ENCODE measurements around the gene MOK.

The MOK gene

DNA sequence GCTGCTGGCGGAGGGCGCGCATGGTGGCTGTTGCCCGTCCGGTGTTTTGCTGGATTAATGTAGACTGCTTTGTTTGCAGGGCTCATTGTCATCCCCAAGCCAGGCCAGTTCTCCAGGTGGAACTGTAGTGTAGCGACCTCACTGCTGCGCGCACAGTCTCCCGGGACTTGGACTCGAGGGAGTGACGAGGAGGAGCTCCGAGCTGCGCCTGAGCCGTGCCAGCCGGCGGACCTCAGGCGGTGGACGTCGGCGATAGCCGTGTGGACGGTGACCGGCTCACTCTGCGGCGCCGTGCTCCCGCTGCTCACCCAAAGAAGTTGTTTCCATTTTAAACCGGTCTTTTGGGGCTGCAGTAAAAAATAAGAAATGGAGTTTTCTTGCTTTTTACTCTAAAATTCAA lies 82.2 kb downstream of the MOK start:
- no peak overlapping the region for H3K4me3 ChIP-seq (ENCODE audit: low read depth, low read length)
- peaks cover 12% of the 10 kb centered on the region for H3K4me1 ChIP-seq (ENCODE audit: control insufficient read depth, insufficient read depth, low read length)
- no peaks in the 10 kb centered on the region for H3K9me3 ChIP-seq (ENCODE audit: control insufficient read depth, insufficient read depth, low read depth, low read length)
- H3K27ac ChIP-seq (ENCODE audit: low read depth, low read length): no peak overlapping the region
- H3K36me3 ChIP-seq (ENCODE audit: control insufficient read depth, insufficient read depth, low read length): no peaks in the 10 kb centered on the region
- no peaks in the 10 kb centered on the region for H3K27me3 ChIP-seq (ENCODE audit: control insufficient read depth, insufficient read depth, low read length)
- H3K9ac ChIP-seq (ENCODE audit: low read length): no peak overlapping the region

DNA sequence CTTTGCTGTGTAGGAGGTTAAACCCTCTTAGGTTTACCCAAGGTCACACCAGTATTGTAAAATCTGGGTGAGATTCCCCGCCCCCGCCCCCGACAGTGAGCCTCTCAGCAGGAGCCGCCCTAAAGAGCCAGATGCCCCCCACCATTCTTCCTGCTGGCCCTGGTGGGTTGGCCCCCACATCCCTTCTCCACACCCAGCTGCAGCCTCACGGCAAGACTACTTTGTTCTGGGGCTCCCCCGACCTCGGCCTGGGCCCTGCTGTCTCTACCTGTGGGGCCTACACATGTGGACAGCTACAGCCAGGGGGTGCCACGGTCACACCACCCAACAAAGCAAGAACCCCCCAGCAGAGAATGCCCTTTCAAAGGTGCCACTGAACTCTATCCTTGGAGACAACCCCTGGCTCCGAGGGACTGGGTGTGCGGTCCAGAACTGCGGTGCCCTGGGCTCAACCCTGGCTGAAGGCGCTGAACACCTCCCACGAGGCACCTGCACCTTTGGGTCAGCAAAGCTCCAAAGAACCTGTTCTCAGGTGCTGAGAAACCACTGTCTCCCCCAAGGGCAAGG lies 82.9 kb downstream of the MOK start:
- H3K4me3 ChIP-seq (ENCODE audit: low read depth, low read length): no peak overlapping the region
- H3K4me1 ChIP-seq (ENCODE audit: control insufficient read depth, insufficient read depth, low read length): peaks cover 12% of the 10 kb centered on the region
- H3K36me3 ChIP-seq (ENCODE audit: control insufficient read depth, insufficient read depth, low read length): no peaks in the 10 kb centered on the region
- no peaks in the 10 kb centered on the region for H3K27me3 ChIP-seq (ENCODE audit: control insufficient read depth, insufficient read depth, low read length)
- no peak overlapping the region for H3K9ac ChIP-seq (ENCODE audit: low read length)
- no peak overlapping the region for H3K27ac ChIP-seq (ENCODE audit: low read depth, low read length)
- H3K9me3 ChIP-seq (ENCODE audit: control insufficient read depth, insufficient read depth, low read depth, low read length): no peaks in the 10 kb centered on the region

DNA sequence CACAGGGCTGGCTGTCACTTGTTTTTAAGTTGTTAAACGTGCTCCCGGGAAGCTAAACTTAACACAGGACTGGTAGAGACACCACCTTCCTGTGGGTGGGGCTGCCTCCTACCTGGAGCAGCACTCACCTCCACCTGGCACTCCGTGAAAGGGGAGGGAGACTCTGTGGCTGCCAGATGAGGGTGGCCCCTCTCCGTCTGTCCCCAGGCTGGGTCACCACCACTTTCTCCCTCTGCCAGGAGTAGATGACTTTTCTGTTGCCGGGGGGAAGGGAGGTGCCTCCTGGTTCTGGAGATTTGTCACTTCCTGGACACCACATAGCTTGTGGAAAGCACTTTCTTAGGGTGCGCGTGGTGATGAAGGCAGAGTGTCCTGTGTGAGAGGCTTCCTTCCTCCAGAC lies 83.9 kb downstream of the MOK start:
- no peaks in the 10 kb centered on the region for H3K36me3 ChIP-seq (ENCODE audit: control insufficient read depth, insufficient read depth, low read length)
- H3K9me3 ChIP-seq (ENCODE audit: control insufficient read depth, insufficient read depth, low read depth, low read length): no peaks in the 10 kb centered on the region
- no peak overlapping the region for H3K4me3 ChIP-seq (ENCODE audit: low read depth, low read length)
- no peak overlapping the region for H3K27ac ChIP-seq (ENCODE audit: low read depth, low read length)
- H3K4me1 ChIP-seq (ENCODE audit: control insufficient read depth, insufficient read depth, low read length): peaks cover 12% of the 10 kb centered on the region
- H3K27me3 ChIP-seq (ENCODE audit: control insufficient read depth, insufficient read depth, low read length): no peaks in the 10 kb centered on the region
- peak overlapping the region; percentile 34 for H3K9ac ChIP-seq (ENCODE audit: low read length)

DNA sequence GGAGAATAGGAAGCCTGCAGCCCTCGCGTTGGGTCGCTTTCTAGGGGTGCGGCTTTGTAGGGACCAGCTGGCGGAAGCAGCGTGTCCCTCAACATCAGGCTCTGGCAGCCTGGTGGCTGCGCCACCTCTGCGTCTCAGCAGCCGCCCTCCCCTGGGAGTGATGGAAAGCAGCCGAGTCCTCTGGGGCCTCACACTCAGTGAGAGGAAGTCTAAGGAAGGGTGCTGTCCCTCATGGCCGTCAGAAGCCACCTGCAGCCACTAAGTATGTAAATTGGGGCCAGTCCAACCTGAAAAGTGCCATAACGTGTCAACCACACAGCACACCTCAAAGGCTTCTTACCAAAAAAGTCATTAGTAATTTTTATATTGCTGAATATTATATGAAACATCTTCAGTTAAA lies 84.9 kb downstream of the MOK start:
- Histone ChIP-seq H3K9me3 (ENCODE audit: control insufficient read depth, insufficient read depth, low read depth, low read length) (no peaks in the 10 kb centered on the region), H3K27ac (ENCODE audit: low read depth, low read length) (no peak overlapping the region), H3K4me1 (ENCODE audit: control insufficient read depth, insufficient read depth, low read length) (peaks cover 21% of the 10 kb centered on the region), H3K4me3 (ENCODE audit: low read depth, low read length) (no peak overlapping the region), H3K9ac (ENCODE audit: low read length) (no peak overlapping the region), H3K36me3 (ENCODE audit: control insufficient read depth, insufficient read depth, low read length) (no peaks in the 10 kb centered on the region), H3K27me3 (ENCODE audit: control insufficient read depth, insufficient read depth, low read length) (no peaks in the 10 kb centered on the region)

DNA sequence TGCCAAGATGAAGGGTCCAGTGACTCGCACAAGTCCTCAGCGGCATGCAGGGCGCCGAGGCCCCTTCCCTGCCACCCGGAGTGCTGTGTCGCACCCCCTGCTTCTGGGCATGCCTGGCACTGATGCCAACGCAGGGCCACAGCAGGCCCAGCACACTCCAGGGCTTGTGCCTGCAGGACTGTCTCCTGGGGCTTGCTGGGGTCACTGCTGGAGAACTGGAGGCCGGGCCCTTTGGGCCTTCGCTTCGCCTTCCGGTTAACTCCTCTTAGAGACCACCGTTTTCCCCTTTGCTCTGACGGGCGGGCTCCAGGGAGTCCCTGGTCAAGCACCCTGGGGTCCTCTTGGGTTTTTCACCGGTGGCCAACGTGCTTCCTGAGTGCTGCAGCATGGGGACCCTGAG lies 85.6 kb downstream of the MOK start:
- Histone ChIP-seq H3K27ac (ENCODE audit: low read depth, low read length) (no peak overlapping the region), H3K9me3 (ENCODE audit: control insufficient read depth, insufficient read depth, low read depth, low read length) (no peaks in the 10 kb centered on the region), H3K4me1 (ENCODE audit: control insufficient read depth, insufficient read depth, low read length) (peaks cover 23% of the 10 kb centered on the region), H3K4me3 (ENCODE audit: low read depth, low read length) (no peak overlapping the region), H3K36me3 (ENCODE audit: control insufficient read depth, insufficient read depth, low read length) (no peaks in the 10 kb centered on the region), H3K9ac (ENCODE audit: low read length) (no peak overlapping the region), H3K27me3 (ENCODE audit: control insufficient read depth, insufficient read depth, low read length) (no peaks in the 10 kb centered on the region)

DNA sequence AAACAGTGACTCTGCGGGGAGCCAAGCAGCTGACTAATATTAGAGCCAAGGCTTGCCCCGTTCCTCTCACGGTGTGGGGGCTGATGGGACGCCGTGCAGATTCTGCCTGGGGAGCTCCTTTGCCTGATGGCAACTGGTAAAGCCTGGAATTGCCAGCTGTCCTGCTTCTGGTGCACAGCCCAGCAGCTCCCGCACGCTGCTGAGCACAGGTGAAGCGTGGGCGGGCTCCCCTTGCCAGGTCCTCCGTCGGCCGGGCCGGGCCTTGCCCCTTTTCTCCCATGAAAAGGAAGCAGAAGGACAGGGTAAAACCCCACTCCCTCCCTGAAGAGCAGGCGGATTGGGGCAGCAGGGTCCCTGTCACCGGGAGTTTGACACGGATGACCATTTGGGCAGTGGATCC lies 86.3 kb downstream of the MOK start:
- no peak overlapping the region for H3K27ac ChIP-seq (ENCODE audit: low read depth, low read length)
- H3K4me1 ChIP-seq (ENCODE audit: control insufficient read depth, insufficient read depth, low read length): peaks cover 28% of the 10 kb centered on the region
- H3K9ac ChIP-seq (ENCODE audit: low read length): no peak overlapping the region

DNA sequence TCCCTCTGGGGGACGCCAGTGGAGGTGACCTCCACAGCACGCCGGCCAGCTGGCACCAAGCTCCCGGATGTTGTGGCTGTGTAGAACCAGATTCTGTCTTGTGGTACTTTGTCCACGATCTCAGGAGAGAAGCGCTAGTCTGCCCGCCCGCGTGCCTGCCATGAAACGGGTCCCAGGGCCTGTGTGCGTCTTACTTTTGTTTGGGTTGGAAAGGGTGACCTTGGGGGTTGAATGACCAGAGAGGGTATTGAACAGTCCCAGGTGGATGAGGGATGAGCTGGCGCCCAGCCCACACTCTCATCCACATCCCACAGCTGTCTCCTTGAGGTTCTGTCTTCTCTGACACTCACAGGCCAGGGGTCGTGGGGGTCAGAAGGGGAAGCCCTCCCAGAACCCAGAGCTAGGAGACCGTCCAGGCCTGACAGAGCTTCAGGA lies 87.0 kb downstream of the MOK start:
- Histone ChIP-seq H3K9ac (ENCODE audit: low read length) (no peak overlapping the region), H3K4me3 (ENCODE audit: low read depth, low read length) (no peak overlapping the region), H3K27ac (ENCODE audit: low read depth, low read length) (no peak overlapping the region), H3K27me3 (ENCODE audit: control insufficient read depth, insufficient read depth, low read length) (no peaks in the 10 kb centered on the region), H3K9me3 (ENCODE audit: control insufficient read depth, insufficient read depth, low read depth, low read length) (no peaks in the 10 kb centered on the region), H3K36me3 (ENCODE audit: control insufficient read depth, insufficient read depth, low read length) (no peaks in the 10 kb centered on the region), H3K4me1 (ENCODE audit: control insufficient read depth, insufficient read depth, low read length) (peaks cover 28% of the 10 kb centered on the region)

More for the DNA sequence above, 86.3 kb downstream of the MOK start:
- Histone ChIP-seq H3K4me3 (ENCODE audit: low read depth, low read length) (no peak overlapping the region), H3K9me3 (ENCODE audit: control insufficient read depth, insufficient read depth, low read depth, low read length) (no peaks in the 10 kb centered on the region), H3K27me3 (ENCODE audit: control insufficient read depth, insufficient read depth, low read length) (no peaks in the 10 kb centered on the region), H3K36me3 (ENCODE audit: control insufficient read depth, insufficient read depth, low read length) (no peaks in the 10 kb centered on the region)

DNA sequence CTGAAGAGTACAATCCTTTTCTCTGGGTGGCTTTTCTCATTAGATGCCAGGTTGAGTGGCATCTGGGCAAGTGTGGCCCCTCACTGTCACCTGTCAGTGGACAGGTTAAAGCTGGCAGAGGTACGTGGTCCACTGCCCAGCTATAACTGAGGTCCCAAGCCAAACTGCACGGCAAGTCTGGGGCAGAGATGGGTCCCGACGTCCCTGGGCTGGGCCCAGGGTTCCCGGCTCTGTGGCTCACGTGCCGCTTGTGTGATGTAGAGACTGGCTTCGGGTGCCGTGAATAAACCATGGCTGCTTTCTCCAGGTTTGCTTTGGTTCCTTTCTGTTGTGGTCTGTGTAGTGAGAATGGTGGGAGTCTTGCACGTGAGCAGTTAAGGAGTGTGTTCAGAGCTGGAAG lies 87.6 kb downstream of the MOK start:
- Histone ChIP-seq H3K9me3 (ENCODE audit: control insufficient read depth, insufficient read depth, low read depth, low read length) (no peaks in the 10 kb centered on the region), H3K27me3 (ENCODE audit: control insufficient read depth, insufficient read depth, low read length) (no peaks in the 10 kb centered on the region), H3K4me3 (ENCODE audit: low read depth, low read length) (no peak overlapping the region), H3K4me1 (ENCODE audit: control insufficient read depth, insufficient read depth, low read length) (peaks cover 28% of the 10 kb centered on the region), H3K9ac (ENCODE audit: low read length) (no peak overlapping the region), H3K27ac (ENCODE audit: low read depth, low read length) (no peak overlapping the region), H3K36me3 (ENCODE audit: control insufficient read depth, insufficient read depth, low read length) (0 out of 2 replicates have a peak, but pooled peaks cover under 1% of the 10 kb centered on the region)

DNA sequence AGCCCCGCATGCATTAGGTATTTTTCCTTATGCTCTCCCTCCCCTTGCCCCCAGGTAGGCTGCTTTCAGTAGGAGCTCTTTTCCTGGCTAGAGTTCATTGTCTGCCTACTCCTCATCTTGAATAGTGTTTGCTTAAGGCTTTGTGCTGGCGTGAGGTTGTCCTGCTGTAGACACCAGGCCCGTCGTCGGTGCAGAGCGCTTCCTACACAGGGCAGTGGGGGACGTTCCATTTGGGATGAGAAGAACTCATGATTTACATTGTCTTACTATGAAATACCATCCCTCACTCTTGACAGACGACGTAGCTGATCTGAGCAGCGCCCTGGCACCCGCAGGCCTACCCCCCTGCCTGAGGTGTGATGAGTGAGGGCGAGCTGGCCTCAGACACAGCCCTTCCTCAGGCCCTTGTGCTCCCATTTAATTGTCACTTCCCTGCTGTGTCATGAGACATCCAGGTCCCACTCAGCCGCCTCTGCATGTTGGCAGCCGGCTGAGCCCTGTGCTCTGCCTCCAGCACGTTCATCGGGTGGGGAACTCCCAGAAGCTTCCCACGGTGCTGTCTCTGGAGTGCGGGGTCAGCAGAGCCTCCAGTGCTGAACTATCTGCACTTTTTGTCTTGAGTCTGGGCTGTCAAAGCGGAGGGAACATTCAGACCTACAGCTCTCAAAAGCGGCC lies 89.3 kb downstream of the MOK start:
- Histone ChIP-seq H3K4me3 (ENCODE audit: low read depth, low read length) (no peak overlapping the region), H3K27me3 (ENCODE audit: control insufficient read depth, insufficient read depth, low read length) (no peaks in the 10 kb centered on the region), H3K27ac (ENCODE audit: low read depth, low read length) (no peak overlapping the region), H3K36me3 (ENCODE audit: control insufficient read depth, insufficient read depth, low read length) (peaks cover 9% of the 10 kb centered on the region; the same call in 1 of the 2 replicates), H3K4me1 (ENCODE audit: control insufficient read depth, insufficient read depth, low read length) (peaks cover 16% of the 10 kb centered on the region), H3K9me3 (ENCODE audit: control insufficient read depth, insufficient read depth, low read depth, low read length) (no peaks in the 10 kb centered on the region), H3K9ac (ENCODE audit: low read length) (no peak overlapping the region)

DNA sequence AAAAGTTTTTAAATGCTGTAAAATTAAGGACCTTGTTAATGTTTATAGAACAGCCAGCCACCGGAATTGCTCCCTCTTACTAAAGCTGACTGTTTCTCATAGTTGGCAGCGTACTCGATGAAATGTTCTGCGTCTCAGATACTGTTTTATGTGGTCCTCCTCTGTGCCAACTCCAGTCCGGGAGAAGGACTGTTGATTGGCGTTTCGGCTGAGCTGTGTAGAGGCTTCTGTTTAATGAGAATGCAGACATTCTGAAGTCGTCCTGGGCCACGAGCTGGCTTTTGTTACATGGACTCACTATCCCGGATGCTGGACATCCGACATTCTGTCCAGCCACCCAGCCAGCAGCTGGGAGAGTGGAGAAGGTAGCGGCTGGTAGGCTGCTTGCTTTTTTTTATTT lies 89.9 kb downstream of the MOK start:
- H3K9ac ChIP-seq (ENCODE audit: low read length): no peak overlapping the region
- H3K9me3 ChIP-seq (ENCODE audit: control insufficient read depth, insufficient read depth, low read depth, low read length): no peaks in the 10 kb centered on the region
- peaks cover 16% of the 10 kb centered on the region for H3K4me1 ChIP-seq (ENCODE audit: control insufficient read depth, insufficient read depth, low read length)
- no peaks in the 10 kb centered on the region for H3K27me3 ChIP-seq (ENCODE audit: control insufficient read depth, insufficient read depth, low read length)
- H3K4me3 ChIP-seq (ENCODE audit: low read depth, low read length): no peak overlapping the region
- peaks cover 9% of the 10 kb centered on the region; the same call in 1 of the 2 replicates for H3K36me3 ChIP-seq (ENCODE audit: control insufficient read depth, insufficient read depth, low read length)
- H3K27ac ChIP-seq (ENCODE audit: low read depth, low read length): no peak overlapping the region

DNA sequence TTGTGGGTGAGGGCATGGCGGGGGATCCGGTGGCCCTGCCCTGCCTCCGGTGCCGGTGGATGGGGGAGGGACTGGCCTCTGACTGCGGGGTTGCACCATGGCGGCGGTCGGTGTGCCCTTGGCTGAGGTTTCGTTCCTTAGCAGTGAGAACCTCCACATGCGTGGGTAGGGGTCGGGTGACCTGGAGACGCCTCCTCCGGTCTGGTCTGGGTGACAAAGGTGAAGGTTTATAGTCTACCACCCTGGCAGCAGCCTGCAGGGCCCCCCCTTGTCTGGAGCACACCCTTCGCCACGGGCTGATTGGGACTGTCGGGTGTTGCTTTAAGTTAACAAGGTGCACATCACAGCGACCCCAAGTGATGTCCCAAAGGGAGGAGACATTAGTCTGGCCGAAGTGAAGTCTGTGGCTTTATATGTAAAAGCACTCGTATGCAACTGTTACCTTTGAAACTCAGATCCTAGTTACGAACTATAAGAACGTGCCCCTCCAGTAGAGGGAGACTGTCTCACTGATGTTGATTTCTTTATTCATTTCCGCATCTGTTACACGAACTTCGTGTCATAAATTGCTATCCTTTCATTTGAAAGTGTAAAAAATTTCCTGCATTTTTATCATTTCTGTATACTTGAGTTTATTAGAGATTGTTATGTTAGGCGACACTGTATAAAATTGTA lies 90.8 kb downstream of the MOK start:
- H3K4me1 ChIP-seq (ENCODE audit: control insufficient read depth, insufficient read depth, low read length): peaks cover 16% of the 10 kb centered on the region
- no peaks in the 10 kb centered on the region for H3K27me3 ChIP-seq (ENCODE audit: control insufficient read depth, insufficient read depth, low read length)
- no peak overlapping the region for H3K9ac ChIP-seq (ENCODE audit: low read length)
- H3K27ac ChIP-seq (ENCODE audit: low read depth, low read length): no peak overlapping the region
- H3K9me3 ChIP-seq (ENCODE audit: control insufficient read depth, insufficient read depth, low read depth, low read length): no peaks in the 10 kb centered on the region
- peaks cover 17% of the 10 kb centered on the region for H3K36me3 ChIP-seq (ENCODE audit: control insufficient read depth, insufficient read depth, low read length)
- H3K4me3 ChIP-seq (ENCODE audit: low read depth, low read length): no peak overlapping the region
